NCI-H446 treated with DMSO at 0.1 percent for 48 hours (cell line): ENCODE results near the gene TRAF3.

Source experiments
- DNase-seq: peaks from one replicate; lab custom pipeline; 2025; lab: John Stamatoyannopoulos, UW

Gene TRAF3

GRCh38 chr14:102908766-102909455 lies 131.7 kb downstream of the TRAF3 start:
- no peak for DNase-seq

- DNase-seq, result no peak
These were observed 132.2 kb downstream of the TRAF3 start for GRCh38 chr14:102909462-102909861.

- no peak for DNase-seq
These were observed 132.7 kb downstream of the TRAF3 start for GRCh38 chr14:102909911-102910310.

- DNase-seq, result no peak
These were observed 133.2 kb downstream of the TRAF3 start for GRCh38 chr14:102910442-102910841.

- DNase-seq, result no peak
These were observed 134.3 kb downstream of the TRAF3 start for GRCh38 chr14:102911541-102911951.

- no peak for DNase-seq
These were observed 134.9 kb downstream of the TRAF3 start for GRCh38 chr14:102911991-102912761.

GRCh38 chr14:102913341-102914211 lies 136.3 kb downstream of the TRAF3 start:
- no peak for DNase-seq

- no peak for DNase-seq
These were observed 137.4 kb downstream of the TRAF3 start for GRCh38 chr14:102914474-102915291.

GRCh38 chr14:102915292-102916110 lies 138.3 kb downstream of the TRAF3 start:
- DNase-seq, result no peak

GRCh38 chr14:102916347-102917055 lies 139.3 kb downstream of the TRAF3 start:
- no peak for DNase-seq

- no peak for DNase-seq
These were observed 139.8 kb downstream of the TRAF3 start for GRCh38 chr14:102917056-102917385.

- DNase-seq, result no peak
These were observed 140.4 kb downstream of the TRAF3 start for GRCh38 chr14:102917469-102918211.

- no peak for DNase-seq
These were observed 141.2 kb downstream of the TRAF3 start for GRCh38 chr14:102918438-102918837.

- DNase-seq, result no peak
These were observed 143.2 kb downstream of the TRAF3 start for GRCh38 chr14:102920273-102920997.

GRCh38 chr14:102920998-102921304 lies 143.7 kb downstream of the TRAF3 start:
- no peak for DNase-seq

GRCh38 chr14:102922490-102923200 lies 145.4 kb downstream of the TRAF3 start, which contains the start of gene AMN:
TSS of gene AMN (plus strand) at chr14:102922663. CDS start at chr14:102922689, 26 bp downstream.
- DNase-seq, result no peak

- DNase-seq, result no peak
These were observed 146.1 kb downstream of the TRAF3 start for GRCh38 chr14:102923201-102923924.
